Hematopoietic multipotent progenitor cell treated with erythropoietin and hydrocortisone succinate and interleukin-3 and kit ligand, for 17 days (in vitro differentiated cells): ENCODE measurements around the gene VWA5A.
"Not testable (repeated sequence)": the region's sequence is repeated elsewhere in the genome, so short reads cannot be mapped to it uniquely, and the experiment has no call there.

ENCODE experiments used
- DNase-seq: peaks from one replicate; pipeline ENCODE4 v3.0.0-alpha.2; 2015; ENCODE audit warnings: low spot score

VWA5A gene

GRCh38 chr11:124094731-124095130, 20.5 kb upstream of the VWA5A start:
- DNase-seq: no peak

- DNase-seq: no peak
These were observed 18.9 kb upstream of the VWA5A start for GRCh38 chr11:124096364-124096763.

GRCh38 chr11:124098141-124098540, 17.1 kb upstream of the VWA5A start:
- no peak for DNase-seq

- DNase-seq: no peak
These were observed 13.5 kb upstream of the VWA5A start for GRCh38 chr11:124101737-124102136.

- DNase-seq: no peak
These were observed 7.1 kb upstream of the VWA5A start for GRCh38 chr11:124108156-124108555.

GRCh38 chr11:124109377-124109776, 5.9 kb upstream of the VWA5A start:
- DNase-seq: no peak

- DNase-seq: no peak
These were observed 5.0 kb upstream of the VWA5A start for GRCh38 chr11:124110201-124110600.

- DNase-seq: no peak
These were observed 1.4 kb upstream of the VWA5A start for GRCh38 chr11:124113890-124114289.

GRCh38 chr11:124115782-124116616, 749 bp downstream of the VWA5A start:
- DNase-seq: no peak

- DNase-seq: peak; percentile 16
These were observed 3.9 kb downstream of the VWA5A start for GRCh38 chr11:124119103-124119502.

GRCh38 chr11:124120891-124121290, 5.6 kb downstream of the VWA5A start:
- no peak for DNase-seq

- DNase-seq: no peak
These were observed 6.9 kb downstream of the VWA5A start for GRCh38 chr11:124122123-124122522.

GRCh38 chr11:124123622-124124021, 8.4 kb downstream of the VWA5A start:
- DNase-seq: no peak

GRCh38 chr11:124127134-124127533, 11.9 kb downstream of the VWA5A start:
- not testable (repeated sequence) for DNase-seq

GRCh38 chr11:124143034-124143433, 27.8 kb downstream of the VWA5A start:
- DNase-seq: no peak

- DNase-seq: no peak
These were observed 32.7 kb downstream of the VWA5A start for GRCh38 chr11:124147951-124148350.

GRCh38 chr11:124150684-124151083, 35.4 kb downstream of the VWA5A start:
- DNase-seq: no peak

- no peak for DNase-seq
These were observed 37.6 kb downstream of the VWA5A start for GRCh38 chr11:124152770-124153407.

GRCh38 chr11:124153821-124154220, 38.6 kb downstream of the VWA5A start:
- DNase-seq: no peak

- DNase-seq: no peak
These were observed 44.2 kb downstream of the VWA5A start for GRCh38 chr11:124159481-124159880.

- DNase-seq: no peak
These were observed 45.7 kb downstream of the VWA5A start for GRCh38 chr11:124160986-124161385.

- no peak for DNase-seq
These were observed 52.6 kb downstream of the VWA5A start for GRCh38 chr11:124167826-124168231.

GRCh38 chr11:124168796-124169195, 53.5 kb downstream of the VWA5A start:
- no peak for DNase-seq

- not testable (repeated sequence) for DNase-seq
These were observed 55.1 kb downstream of the VWA5A start for GRCh38 chr11:124170315-124170714.
